Measurements from ENCODE around the gene PGAP2. TPM values are rescaled to one million over a fixed set of nuclear protein-coding genes. Genes with fewer than 3 reads are reported as not detected.

PGAP2 gene
- total RNA-seq, 1 donor from 2014 or later: 26.8 TPM

DNA sequence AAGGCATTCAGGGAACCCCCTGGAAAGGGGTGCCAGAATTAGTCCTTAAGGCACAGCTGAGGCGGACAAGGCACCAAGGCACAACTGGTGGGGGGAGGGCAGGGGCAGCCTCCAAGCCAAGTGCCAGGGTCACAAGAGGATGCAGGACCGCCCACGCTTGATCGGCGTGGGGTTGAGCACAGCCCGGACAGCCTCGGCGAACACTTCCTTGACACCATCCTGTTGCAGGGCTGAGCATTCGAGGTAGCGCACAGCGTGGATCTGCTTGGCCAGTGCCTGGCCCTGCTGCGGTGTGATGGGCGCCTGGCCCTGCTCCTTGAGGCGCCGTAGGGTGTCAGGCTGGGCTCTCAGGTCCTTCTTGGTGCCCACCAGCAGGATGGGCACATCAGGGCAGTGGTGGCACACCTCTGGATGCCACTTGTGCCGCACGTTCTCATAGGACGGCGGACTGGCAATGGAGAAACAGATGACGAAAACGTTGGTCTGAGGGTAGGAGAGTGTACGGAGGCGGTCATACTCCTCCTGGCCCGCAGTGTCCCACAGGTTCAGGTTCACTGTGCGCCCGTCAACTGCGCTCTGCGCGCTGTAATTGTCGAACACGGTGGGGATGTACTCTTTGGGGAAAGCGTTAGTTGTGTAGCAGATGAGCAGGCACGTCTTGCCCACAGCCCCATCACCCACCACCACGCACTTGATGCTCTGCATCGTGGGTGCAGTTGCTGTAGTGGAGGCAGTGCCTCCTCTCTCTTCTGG lies 19.2 kb downstream of the PGAP2 start:
- DNase-seq (no peak), ATAC-seq (ENCODE audit: poor library complexity) (no peak)
- intact Hi-C loops (cut with DNase I): no loop called here

DNA sequence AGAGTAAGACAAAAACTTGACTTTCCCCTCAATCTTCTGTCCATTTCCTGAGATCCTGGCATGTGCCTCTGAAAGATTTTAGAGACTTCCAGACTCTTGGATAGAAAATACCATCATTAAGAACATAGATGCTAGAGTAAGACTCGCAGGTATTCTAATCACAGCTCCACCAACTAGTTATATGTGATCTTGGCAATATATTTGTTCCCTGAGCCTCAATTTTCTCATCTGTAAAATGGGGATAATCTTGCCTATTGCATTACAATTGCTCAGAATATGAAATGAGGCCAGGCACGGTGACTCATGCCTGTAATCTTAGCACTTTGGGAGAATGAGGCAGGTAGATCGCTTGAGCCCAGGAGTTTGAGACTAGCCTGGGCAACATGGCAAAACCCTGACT lies 21.7 kb downstream of the PGAP2 start:
- DNase-seq (no peak), ATAC-seq (ENCODE audit: poor library complexity) (no peak)
- intact Hi-C loops (cut with DNase I): no loop called here

DNA sequence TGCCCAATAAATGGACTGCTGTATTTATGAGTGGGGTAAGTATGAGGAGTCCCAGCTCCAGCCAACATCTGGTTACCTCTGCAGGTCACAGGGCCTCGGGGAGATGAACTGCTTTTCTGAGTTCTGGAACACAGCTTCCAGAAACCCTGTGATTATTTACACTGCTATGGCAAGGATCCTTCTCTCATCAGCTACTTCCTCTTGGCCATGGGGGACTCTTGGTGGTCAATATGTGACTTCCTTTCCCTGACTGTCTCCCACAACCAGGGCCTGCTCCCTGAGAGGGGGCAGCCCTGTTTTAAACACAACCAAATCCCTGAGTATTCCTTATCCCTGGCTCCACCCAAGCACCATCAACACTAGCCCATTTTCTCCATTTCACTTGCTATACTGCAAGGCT lies 22.4 kb downstream of the PGAP2 start:
- intact Hi-C loops (cut with DNase I): no loop called here
- DNase-seq (no peak), ATAC-seq (ENCODE audit: poor library complexity) (no peak)

DNA sequence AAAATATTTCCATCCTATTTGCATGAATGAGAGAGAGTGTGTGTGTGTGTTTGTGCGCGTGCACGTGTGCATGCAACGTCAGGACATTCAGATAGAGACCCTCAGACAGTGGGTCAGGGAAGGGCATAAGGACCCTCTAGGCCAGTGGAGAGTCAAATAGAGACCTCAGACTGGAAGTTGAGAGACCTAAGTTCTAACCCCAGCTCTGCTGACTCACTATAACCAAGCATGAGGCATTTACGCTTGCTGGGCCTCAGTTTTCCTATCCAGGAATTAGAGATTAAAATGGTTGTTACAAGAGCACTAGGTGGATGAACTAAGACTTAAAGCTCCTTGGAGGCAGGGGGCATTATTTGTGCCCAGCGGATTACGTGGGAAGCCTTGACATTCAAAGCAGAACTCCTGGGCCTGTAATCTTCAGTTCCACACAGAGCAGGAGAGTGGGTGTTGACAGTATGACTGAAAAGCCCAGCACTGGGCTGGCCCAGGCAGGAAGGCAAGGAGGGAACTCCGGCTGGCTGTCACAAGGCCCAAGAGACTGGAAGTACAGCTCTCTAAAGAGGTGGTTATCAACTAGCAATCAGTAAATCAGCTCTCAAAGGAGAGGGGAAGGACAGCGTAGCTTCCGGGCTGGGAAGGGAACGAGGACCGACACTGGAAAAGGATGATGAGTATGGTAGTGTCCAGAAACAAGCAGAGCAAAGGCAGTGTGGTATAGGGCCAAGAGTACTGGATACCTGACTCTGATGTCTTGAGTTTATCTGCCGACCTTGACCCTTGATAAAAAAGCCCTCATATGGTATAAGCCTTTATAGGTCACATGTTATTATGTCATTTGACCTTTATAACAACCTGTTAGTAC lies 23.2 kb downstream of the PGAP2 start:
- intact Hi-C loops (cut with DNase I): no loop called here
- peak; percentile 72 for ATAC-seq (ENCODE audit: poor library complexity)
- peak; percentile 67 for DNase-seq

DNA sequence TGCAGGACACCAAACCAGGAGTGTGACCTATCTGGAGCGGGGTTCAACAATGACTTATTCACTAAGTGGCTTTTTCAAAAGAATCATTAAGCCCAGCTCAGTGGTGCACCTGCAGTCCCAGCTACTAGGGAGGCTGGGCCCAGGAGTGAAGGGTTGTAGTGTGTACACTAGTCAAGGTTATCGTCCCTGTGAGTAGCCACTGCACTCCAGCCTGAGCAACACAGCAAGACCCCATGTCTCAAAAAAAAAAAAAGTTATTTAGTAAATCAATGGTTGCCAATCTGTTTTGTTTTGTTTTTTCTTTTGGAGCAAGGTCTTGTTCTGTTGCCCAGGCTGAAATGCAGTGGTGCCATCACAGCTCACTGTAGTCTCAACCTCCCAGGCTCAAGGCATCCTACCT lies 24.5 kb downstream of the PGAP2 start:
- ATAC-seq (ENCODE audit: poor library complexity) (no peak), DNase-seq (no peak)
- intact Hi-C loops (cut with DNase I): no loop called here

DNA sequence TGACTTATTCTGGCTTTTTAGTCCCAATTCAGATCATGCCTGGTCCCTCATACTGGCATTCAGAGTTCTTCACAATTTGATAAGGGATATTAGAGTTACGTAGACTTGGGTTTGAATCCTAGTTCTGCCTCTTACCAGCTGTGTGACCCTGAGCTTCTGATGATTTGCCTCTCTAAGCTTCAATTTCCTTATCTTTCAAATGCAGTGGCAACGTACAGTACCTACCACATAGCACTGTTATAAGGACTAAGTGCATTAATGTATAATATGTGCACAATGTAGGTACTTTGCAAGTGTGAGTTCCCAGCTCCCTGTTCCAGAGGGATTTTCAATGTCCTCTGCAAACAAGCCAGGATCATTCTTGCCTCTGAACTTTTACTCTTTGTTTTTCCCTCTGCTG lies 25.1 kb downstream of the PGAP2 start:
- intact Hi-C loops (cut with DNase I): no loop called here
- DNase-seq (no peak), ATAC-seq (ENCODE audit: poor library complexity) (no peak)

DNA sequence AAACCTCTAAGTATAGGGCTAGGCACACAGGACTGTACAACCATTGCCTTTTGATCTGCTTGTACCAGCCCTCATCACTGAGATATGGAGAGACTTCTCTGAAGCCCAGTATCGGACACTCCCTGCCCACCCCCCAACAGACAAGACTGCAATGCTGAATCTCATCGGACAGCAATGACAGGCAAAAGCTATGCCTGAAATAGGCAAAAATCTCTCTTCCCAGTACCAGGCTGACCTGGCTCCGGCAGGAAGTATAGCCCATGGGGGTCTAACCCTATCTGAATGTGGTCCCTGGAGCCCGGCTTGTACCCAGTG lies 25.9 kb downstream of the PGAP2 start:
- intact Hi-C loops (cut with DNase I): no loop called here

DNA sequence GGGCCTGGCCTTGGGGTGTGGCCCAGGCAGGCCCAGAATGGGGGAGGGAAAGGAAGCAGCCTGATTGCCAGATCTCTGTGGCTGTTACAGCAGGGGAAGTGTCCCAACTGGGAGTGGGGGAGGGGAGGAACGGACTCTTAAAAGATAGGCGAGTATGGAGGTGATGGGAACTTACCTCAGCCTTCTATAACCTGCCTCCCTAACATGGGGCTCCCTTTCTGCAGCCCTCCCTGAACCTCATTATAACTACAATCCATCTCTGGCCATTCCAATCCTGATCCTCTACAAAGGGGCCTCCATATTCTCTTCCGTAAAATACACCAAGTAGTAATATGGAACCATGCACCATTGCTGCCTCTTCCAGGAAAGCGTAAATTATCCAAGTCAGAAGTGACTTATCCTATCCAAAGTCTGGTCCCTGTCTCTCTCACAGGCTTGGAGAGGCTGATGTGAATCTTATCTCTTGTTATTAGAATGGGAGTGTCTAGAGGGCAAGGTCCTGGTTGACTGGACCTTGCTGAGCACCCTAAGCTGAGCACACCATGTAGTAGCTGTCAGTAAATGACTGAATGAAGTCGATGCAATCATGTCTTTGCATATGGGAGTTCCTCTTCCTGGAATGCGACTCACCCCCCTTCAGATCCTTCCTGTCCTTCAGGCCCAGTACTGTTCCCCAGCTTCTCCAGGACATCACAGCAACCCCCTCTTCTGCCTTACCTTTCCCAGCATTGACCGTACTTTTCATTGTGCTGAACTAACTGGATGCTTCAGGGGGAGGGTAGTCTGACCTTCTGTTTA lies 26.5 kb downstream of the PGAP2 start:
- intact Hi-C loops (cut with DNase I): no loop called here
- peak; percentile 34 for ATAC-seq (ENCODE audit: poor library complexity)
- peak; percentile 77 for DNase-seq

More for the DNA sequence above, 25.9 kb downstream of the PGAP2 start:
- ATAC-seq (ENCODE audit: poor library complexity) (no peak), DNase-seq (no peak)

DNA sequence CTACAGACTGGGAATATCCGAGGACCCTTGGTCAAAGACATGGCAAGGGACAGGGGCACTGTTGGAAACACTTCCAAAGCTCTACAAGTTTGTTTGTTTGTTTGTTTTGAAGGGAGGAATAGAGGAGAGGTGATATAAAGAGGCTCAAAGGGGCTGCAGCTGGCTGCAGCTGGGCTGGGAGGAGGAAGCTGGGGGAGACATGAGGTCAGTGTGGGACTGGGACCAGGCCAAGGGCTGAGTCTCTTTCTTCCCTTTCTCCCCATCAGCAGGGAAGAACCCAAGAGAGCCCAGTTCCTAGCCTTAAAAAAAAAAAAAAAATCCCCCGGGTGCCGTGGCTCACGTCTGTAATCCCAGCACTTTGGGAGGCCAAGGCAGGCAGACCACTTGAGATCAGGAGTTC lies 27.4 kb downstream of the PGAP2 start:
- peak; percentile 70 for DNase-seq
- peak; percentile 23 for ATAC-seq (ENCODE audit: poor library complexity)
- intact Hi-C loops (cut with DNase I): no loop called here

DNA sequence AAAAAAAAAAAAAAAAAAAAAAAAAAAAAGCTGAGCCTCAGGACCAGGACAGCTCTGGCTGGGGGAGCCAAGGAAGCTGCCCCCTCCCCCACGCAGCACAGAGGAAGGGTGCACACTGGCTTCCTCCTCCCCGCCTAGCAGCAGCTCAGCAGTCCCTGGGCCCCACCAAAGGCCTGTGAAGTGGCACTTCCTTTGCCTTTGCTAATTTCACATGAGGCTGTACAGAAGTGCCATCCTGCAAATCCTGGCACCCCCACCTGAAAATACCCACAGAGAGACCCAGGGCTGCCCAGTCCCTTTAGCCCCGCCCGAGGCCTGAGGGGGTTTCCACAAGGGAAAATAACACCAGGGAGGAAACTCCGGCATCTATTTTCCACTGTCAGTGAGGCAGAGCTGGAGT lies 28.5 kb downstream of the PGAP2 start:
- intact Hi-C loops (cut with DNase I): no loop called here
- no peak for ATAC-seq (ENCODE audit: poor library complexity)
- DNase-seq: peak; percentile 81

DNA sequence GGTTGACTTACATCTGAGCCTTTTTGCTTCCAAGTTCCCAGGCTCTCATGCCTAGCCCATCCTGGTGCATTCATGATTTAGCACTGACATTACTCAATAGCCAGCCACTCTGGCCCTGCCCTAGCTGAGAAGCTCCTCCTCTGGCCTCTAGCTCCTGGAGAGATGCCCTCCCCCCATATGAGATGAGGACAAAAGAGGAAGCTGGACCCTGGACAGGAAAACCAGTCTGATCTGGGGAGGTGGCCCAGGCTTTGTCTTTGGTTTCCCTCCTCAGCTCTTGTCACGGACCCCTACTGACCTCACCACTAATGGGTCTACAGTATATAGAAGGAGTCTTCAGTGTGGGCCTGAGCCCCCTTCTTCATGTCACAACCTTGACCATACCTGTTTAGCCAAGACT lies 29.4 kb downstream of the PGAP2 start:
- intact Hi-C loops (cut with DNase I): no loop called here
- ATAC-seq (ENCODE audit: poor library complexity): peak; percentile 9
- DNase-seq: peak; percentile 68

DNA sequence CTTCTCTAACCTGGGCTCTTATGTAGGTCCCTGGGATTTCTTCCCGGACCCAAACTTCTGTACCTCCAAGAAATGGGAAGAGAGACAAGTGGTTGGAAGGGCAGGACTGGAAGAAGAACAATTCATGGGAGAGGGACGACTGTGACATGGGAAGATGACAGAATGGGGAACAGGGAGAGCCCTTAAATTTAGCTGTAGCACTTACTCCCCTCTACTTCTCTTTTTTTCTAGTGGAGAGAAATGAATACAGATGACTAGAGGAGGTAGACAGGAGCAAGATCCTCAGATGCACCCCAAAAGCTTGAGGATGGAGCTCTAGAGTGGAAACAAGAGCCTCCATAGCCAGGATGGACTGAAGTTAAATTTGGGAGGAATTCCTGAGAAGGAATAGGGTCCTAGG lies 30.1 kb downstream of the PGAP2 start:
- intact Hi-C loops (cut with DNase I): no loop called here
- DNase-seq (no peak), ATAC-seq (ENCODE audit: poor library complexity) (no peak)

DNA sequence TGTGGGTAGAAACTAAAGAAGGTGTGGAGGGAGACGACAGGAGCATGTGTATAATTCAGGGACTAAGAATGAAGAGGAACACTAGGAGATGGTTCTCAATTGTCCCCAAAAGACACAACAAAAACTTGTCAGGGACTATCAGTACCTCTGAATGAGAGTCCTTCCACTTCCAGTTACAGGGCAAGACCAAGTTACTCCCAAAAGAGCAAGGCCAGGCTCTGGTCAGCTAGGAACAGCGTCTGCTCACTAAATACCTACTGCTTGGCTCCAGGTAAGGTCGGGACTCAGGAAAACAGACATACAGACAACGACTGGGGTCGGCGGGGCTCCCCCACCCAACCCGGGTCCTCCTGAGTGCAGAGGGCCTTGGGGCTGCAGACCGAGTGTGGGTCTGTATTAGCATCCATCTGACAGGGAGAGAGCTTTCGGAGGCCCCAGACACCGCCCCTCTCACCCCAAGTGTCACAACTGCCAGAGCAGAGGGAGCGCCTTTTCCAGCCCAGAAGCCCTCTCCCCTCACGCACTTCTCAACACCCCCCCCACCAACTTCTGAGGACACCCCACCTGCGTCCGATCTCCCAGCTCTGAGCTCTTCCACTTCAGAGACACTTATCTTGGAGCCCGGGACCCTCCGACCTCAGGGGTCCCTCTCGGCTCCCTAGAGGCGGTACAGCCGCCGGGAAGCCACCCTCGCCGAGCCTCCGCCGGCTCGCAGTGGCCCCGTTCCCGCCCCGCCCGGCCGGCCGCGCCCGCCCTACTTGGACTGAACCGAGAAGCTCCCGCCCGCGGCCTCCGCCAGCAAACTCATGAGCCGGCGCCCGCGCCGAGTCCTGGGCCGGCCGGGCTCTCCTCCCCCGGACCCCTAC lies 31.9 kb downstream of the PGAP2 start:
- intact Hi-C loops (cut with DNase I): no loop called here
- no peak for DNase-seq
- ATAC-seq (ENCODE audit: poor library complexity): peak; percentile 55

DNA sequence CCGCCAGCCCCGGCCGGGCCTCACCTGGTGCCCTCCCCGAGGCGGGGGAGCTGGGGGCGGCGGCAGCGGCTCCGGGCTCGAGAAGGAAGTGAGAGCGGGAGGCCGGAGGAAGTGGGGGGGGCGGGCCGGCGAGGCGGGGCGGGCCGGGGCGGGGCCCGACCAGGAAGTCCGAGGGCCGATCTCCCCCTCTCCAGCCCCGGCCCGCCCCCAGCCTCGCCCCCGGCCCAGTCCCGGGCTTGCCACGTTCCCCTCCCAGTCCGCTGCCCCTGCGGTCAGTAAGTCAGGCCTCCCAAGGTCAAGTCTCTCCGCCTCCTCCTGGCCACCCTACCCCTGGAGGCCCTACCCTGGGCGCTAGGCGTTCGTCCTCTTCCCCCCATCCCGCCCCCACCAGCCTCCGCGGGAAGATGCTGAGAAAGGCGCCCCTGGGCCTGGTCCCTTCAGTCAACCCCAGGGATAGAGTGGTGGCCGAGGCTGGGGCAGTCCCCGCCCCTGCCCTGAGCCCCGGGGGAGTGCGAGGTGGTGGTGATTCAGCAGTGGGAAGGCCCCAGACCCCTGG lies 32.6 kb downstream of the PGAP2 start, which contains the start of gene RHOG:
Gene RHOG (minus strand): TSS at position 90 of the 556 bp plus-strand sequence. CDS start 12,821 bp downstream, outside the sequence.
- ATAC-seq (ENCODE audit: poor library complexity) (peak; percentile 88), DNase-seq (peak; percentile 91)
- intact Hi-C loops (cut with DNase I): no loop called here

DNA sequence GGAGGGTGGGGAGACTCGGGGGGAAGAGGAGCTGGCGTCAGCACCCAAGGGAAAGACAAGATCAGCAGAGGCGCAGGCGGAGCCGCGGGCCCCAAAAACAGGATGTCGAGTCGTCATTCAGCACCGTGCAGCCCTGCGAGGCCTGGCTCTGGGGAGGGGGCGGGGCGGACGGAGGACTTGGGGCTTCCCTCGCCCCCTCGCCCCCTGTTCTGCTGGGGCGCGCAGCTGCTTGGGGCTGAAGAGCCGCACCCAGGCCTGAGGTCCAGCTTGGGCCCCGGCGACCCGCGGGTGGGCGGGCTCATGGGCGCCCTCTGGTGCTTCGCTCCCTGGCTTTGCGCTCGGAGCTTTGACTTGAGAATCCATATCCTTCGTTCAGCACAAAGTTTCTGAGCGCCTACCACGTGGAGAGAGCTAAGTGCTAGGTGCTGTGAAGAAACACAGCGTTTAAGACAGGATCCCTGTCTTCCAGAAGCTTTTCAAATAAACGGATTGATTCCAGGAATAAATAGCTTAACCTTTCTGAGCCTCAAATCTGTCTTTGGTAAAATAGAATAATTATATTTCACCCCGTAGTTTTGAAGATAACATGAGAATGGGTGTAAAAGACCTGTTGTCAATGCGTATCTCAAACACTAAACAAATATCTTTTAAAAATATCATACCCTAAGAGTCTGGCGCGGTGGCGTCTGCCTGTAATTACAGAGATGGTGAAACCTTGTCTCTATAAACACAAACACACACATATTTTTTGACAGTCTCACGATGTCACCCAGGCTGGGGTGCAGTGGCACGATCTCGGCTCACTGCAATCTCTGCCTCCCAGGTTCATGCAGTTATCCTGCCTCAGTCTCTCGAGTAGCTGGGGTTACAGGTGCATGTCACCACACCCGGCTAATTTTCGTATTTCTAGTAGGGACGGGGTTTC lies 33.3 kb downstream of the PGAP2 start:
- intact Hi-C loops (cut with DNase I): no loop called here
- ATAC-seq (ENCODE audit: poor library complexity): peak; percentile 84

DNA sequence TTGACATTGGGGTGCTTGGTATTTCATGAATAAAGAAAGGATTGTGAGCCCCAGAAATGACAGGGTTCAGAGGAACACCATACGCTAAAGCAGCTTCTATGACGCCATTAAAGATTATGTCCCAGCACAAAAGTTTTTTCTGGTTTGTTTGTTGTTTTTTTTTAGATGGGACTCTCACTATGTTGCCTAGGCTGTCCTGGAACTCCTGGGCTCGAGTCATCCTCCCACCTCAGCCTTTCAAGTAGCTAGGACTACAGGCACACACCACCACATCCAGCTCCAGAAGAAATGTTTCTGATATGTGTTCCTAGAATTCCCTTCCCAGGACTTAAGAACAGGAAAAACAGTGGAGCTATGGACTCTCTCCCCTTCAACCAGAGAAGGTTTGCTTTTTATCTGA lies 35.0 kb downstream of the PGAP2 start:
- ATAC-seq (ENCODE audit: poor library complexity) (no peak), DNase-seq (no peak)
- intact Hi-C loops (cut with DNase I): no loop called here

More for the DNA sequence above, 33.3 kb downstream of the PGAP2 start:
- DNase-seq: peak; percentile 92

DNA sequence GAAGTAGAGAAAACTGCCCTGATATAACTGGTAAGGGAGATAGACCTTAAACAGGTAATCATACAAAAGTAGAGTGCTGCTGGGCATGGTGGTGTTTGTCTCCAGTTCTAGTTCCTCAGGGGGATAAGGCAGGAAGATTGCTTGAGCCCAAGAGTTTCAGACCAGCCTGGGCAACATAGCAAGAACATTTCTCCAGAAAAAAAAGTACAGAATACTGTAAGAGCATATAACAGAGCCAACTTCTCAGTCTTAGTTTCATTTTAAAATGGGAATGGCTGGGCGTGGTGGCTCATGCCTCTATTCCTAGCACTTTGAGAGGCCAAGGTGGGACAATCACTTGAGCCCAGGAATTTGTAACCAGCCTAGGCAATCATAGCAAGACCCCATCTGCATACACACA lies 36.9 kb downstream of the PGAP2 start:
- DNase-seq (no peak), ATAC-seq (ENCODE audit: poor library complexity) (no peak)
- intact Hi-C loops (cut with DNase I): no loop called here

All from Right ventricle myocardium superior (tissue), 1 donor.